SH-SY5Y (cell line): ENCODE data around the gene NFU1.

ENCODE experiments used
- GATA2 ChIP-seq: IDR thresholded peaks from 2 replicates; pipeline ENCODE4 v1.6.1; 2011; ENCODE audit warnings: mild to moderate bottlenecking, low read depth, low read length
- GATA3 ChIP-seq: IDR thresholded peaks from 2 replicates; pipeline ENCODE4 v1.6.1; 2011; ENCODE audit warnings: low read depth, mild to moderate bottlenecking, low read length, moderate library complexity

DNA sequence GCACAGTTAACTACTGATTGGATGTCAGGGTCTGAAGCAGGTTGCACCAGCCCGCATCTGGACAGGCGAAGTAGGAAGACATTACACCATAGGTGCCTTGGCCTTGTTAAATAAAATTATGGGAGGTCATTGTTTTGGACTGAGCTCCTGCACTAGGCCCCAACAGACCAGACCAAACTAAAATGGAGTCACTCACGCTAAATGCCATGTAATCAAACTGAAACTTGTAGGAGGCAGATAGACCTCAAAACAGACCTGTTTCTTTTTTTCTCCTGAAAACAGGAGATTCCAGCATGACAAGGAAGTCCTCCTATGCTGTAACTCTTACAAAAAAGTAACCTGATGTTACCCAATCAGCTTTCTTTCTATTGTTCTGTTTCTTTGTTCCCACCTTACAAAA is 15.5 kb upstream of the NFU1 start:
- TF ChIP-seq GATA2: no peak
- TF ChIP-seq GATA3: no peak
